ENCODE measurements around the gene CORO7.

GRCh38 chr16:4353675-4354074 lies 62.7 kb downstream of the CORO7 start:
- no peak for TF ChIP-seq CTCF (IDR thresholded peaks at IDR 0.05 in 4 of 5, conservative IDR thresholded peaks at IDR 0.05 in 1 of 5)
- TF ChIP-seq POLR2A (IDR thresholded peaks at IDR 0.05) = no peak
